HepG2 (cell line): ENCODE measurements around the gene SMO. TPM values are rescaled to one million over a fixed set of nuclear protein-coding genes. Genes with fewer than 3 reads are reported as not detected.

Source experiments
- ARNTL ChIP-seq: sonication (generic); formaldehyde crosslinking; IDR thresholded peaks from 2 replicates; pipeline ENCODE4 v1.4.0; 2020; ENCODE audit warnings: mild to moderate bottlenecking, missing genetic modification reagents
- ATF7-NPFF ChIP-seq: sonication (generic); formaldehyde crosslinking; IDR thresholded peaks from 2 replicates; pipeline ENCODE4 v1.8.1; 2023; ENCODE audit warnings: mild to moderate bottlenecking, low read depth, missing genetic modification reagents, moderate library complexity
- CENPT ChIP-seq: sonication (generic); formaldehyde crosslinking; IDR thresholded peaks from 2 replicates; pipeline ENCODE4 v1.8.0; 2022; ENCODE audit warnings: low read depth, mild to moderate bottlenecking, moderate library complexity, missing genetic modification reagents
- DMAP1 ChIP-seq: IDR thresholded peaks from 2 replicates; pipeline ENCODE4 v1.6.1; 2016
- HNRNPK ChIP-seq: fragments of 200-400 bp; formaldehyde crosslinking; IDR thresholded peaks from 2 replicates; pipeline ENCODE4 v1.6.1; 2018; ENCODE audit warnings: low read length, low read depth, moderate library complexity, mild to moderate bottlenecking; ENCODE audit not compliant: poor library complexity, severe bottlenecking
- HNRNPL ChIP-seq: fragments of 200-400 bp; formaldehyde crosslinking; IDR thresholded peaks from 2 replicates; pipeline ENCODE4 v1.6.1; 2017; ENCODE audit warnings: mild to moderate bottlenecking, low read depth, low read length
- MAFF ChIP-seq: IDR thresholded peaks from 2 replicates; pipeline ENCODE4 v1.6.1; 2011; ENCODE audit warnings: low read depth, low read length, improper control_type of control experiment
- MAZ ChIP-seq, 2 experiments: sonication (generic) in 1 of 2; formaldehyde crosslinking in 1 of 2; IDR thresholded peaks; 2 replicates each; pipeline versions ENCODE4 v1.5.0 to v1.6.1; 2012 to 2020; ENCODE audit warnings: low read depth in 2 of 2, mild to moderate bottlenecking in 2 of 2, borderline replicate concordance in 1 of 2, improper control_type of control experiment in 1 of 2, low read length in 1 of 2, missing genetic modification reagents in 1 of 2, moderate library complexity in 1 of 2
- MTA1 ChIP-seq: sonication (generic); formaldehyde crosslinking; IDR thresholded peaks from 2 replicates; pipeline ENCODE4 v1.4.0; 2020; ENCODE audit warnings: missing genetic modification reagents, mild to moderate bottlenecking, borderline replicate concordance
- RERE ChIP-seq: IDR thresholded peaks from 2 replicates; pipeline ENCODE4 v1.6.1; 2016; ENCODE audit warnings: low read depth, missing genetic modification reagents, missing compliant biosample characterization
- SPEN ChIP-seq: sonication (generic); formaldehyde crosslinking; IDR thresholded peaks from 2 replicates; pipeline ENCODE4 v1.5.1; 2020; ENCODE audit warnings: low read depth, mild to moderate bottlenecking, missing genetic modification reagents
- ZNF136 ChIP-seq: sonication (generic); formaldehyde crosslinking; IDR thresholded peaks from 2 replicates; pipeline ENCODE4 v1.8.1; 2022; ENCODE audit warnings: low read depth, mild to moderate bottlenecking, moderate library complexity, missing genetic modification reagents
- ZNF501 ChIP-seq: sonication (generic); formaldehyde crosslinking; IDR thresholded peaks from 2 replicates; pipeline ENCODE4 v1.5.1; 2020; ENCODE audit warnings: mild to moderate bottlenecking, moderate library complexity, missing genetic modification reagents
- ZNF546 ChIP-seq: sonication (generic); formaldehyde crosslinking; conservative IDR thresholded peaks from 2 replicates; pipeline ENCODE4 v1.8.1; 2023; ENCODE audit warnings: mild to moderate bottlenecking, missing genetic modification reagents
- ZNF841 ChIP-seq: sonication (generic); formaldehyde crosslinking; IDR thresholded peaks from 2 replicates; pipeline ENCODE4 v1.8.1; 2023; ENCODE audit warnings: missing genetic modification reagents, borderline replicate concordance
- polyA plus RNA-seq, 8 experiments: library from polyadenylated mRNA; depleted of rRNA in 3 of 8; stranded (reverse) in 7 of 8; unstranded in 1 of 8; fragments of >200 nt; fragmentation: Illumina TruSeq in 4 of 8; extraction: Trizol in 4 of 8; gene quantifications; 2 replicates each; pipeline versions ENCODE4 v1.2.1 to v1.2.3, GENCODE V29; 2011 to 2016; ENCODE audit warnings: low read depth in 4 of 8, missing spikeins in 1 of 8, mixed read lengths in 1 of 8; ENCODE audit not compliant: insufficient read depth in 1 of 8
- total RNA-seq, 5 experiments: library from RNA; depleted of rRNA; stranded (reverse); fragments of >200 nt; fragmentation: Illumina TruSeq; extraction: Trizol; gene quantifications; 2 replicates each; pipeline ENCODE4 v1.2.3, GENCODE V29; 2016; ENCODE audit warnings: low read depth in 1 of 5
- TF ChIP-seq, protein P1 (sequence below): sonication (generic); formaldehyde crosslinking; IDR thresholded peaks from 2 replicates; pipeline ENCODE4 v1.4.0; 2020; ENCODE audit warnings: mild to moderate bottlenecking, missing genetic modification reagents
- TF ChIP-seq, protein P2 (sequence below): sonication (generic); formaldehyde crosslinking; IDR thresholded peaks from 2 replicates; pipeline ENCODE4 v1.8.0; 2022; ENCODE audit warnings: missing genetic modification reagents, mild to moderate bottlenecking, moderate library complexity, borderline replicate concordance
- TF ChIP-seq, protein P3 (sequence below): sonication (generic); formaldehyde crosslinking; IDR thresholded peaks from 2 replicates; pipeline ENCODE4 v1.4.0; 2020; ENCODE audit warnings: mild to moderate bottlenecking, missing genetic modification reagents

The SMO gene
- total and polyA plus RNA-seq, 2 of the 13 experiments (the other 11 are each of a cell fraction or from before 2014, with no cell fraction given) = 23.8 to 32.3 TPM

DNA sequence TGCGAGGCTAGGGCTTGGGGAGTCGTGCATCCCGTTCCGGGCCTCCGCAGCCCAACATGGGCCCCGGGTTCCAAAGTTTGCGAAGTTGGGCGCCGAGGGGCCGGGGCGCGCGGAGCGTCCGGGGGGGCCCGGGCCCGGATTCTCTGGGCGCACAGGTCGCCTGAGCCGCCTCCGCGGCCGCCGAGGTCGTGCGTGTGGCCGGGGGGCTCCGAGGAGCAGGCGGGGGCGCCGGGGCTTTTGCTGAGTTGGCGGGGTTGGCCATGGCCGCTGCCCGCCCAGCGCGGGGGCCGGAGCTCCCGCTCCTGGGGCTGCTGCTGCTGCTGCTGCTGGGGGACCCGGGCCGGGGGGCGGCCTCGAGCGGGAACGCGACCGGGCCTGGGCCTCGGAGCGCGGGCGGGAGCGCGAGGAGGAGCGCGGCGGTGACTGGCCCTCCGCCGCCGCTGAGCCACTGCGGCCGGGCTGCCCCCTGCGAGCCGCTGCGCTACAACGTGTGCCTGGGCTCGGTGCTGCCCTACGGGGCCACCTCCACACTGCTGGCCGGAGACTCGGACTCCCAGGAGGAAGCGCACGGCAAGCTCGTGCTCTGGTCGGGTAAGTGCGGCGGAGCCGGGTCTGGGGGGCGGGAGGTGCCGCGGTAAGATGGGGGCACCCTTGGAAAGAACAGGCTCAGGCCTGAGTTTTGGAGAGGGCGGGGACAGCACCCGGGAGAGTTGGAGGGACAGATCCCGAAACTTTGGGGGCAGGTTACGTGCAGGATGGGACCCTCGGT is 643 bp downstream of the SMO start (continued):
- no peak for TF ChIP-seq RERE (CRISPR knock-in tag)
- TF ChIP-seq CENPT (CRISPR knock-in tag) = no peak
- TF ChIP-seq ZNF136 (CRISPR knock-in tag) = 0 out of 2 replicates have a peak, but pooled peaks have one; percentile 34
- 0 out of 2 replicates have a peak, but pooled peaks have one; percentile 39 for TF ChIP-seq ZNF501 (CRISPR knock-in tag)
- TF ChIP-seq ARNTL (CRISPR knock-in tag) = 0 out of 2 replicates have a peak, but pooled peaks have one; percentile 39
- TF ChIP-seq ATF7-NPFF (CRISPR knock-in tag) = no peak; the same call in 1 of the 2 replicates
- TF ChIP-seq ZNF546 (CRISPR knock-in tag) = 0 out of 2 replicates have a peak, but pooled peaks have one; percentile 38
- TF ChIP-seq MTA1 (CRISPR knock-in tag) = 0 out of 2 replicates have a peak, but pooled peaks have one; percentile 20
- 0 out of 2 replicates have a peak, but pooled peaks have one; percentile 18 for TF ChIP-seq HNRNPL
- TF ChIP-seq, protein P1, sequence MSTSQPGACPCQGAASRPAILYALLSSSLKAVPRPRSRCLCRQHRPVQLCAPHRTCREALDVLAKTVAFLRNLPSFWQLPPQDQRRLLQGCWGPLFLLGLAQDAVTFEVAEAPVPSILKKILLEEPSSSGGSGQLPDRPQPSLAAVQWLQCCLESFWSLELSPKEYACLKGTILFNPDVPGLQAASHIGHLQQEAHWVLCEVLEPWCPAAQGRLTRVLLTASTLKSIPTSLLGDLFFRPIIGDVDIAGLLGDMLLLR (CRISPR knock-in tag) = no peak
- no peak for TF ChIP-seq HNRNPK
- peak; percentile 10; the same call in 1 of the 2 replicates for TF ChIP-seq DMAP1 (CRISPR knock-in tag)
- TF ChIP-seq, protein P2, sequence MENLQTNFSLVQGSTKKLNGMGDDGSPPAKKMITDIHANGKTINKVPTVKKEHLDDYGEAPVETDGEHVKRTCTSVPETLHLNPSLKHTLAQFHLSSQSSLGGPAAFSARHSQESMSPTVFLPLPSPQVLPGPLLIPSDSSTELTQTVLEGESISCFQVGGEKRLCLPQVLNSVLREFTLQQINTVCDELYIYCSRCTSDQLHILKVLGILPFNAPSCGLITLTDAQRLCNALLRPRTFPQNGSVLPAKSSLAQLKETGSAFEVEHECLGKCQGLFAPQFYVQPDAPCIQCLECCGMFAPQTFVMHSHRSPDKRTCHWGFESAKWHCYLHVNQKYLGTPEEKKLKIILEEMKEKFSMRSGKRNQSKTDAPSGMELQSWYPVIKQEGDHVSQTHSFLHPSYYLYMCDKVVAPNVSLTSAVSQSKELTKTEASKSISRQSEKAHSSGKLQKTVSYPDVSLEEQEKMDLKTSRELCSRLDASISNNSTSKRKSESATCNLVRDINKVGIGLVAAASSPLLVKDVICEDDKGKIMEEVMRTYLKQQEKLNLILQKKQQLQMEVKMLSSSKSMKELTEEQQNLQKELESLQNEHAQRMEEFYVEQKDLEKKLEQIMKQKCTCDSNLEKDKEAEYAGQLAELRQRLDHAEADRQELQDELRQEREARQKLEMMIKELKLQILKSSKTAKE = 0 out of 2 replicates have a peak, but pooled peaks have one; percentile 36
- TF ChIP-seq ZNF841 (CRISPR knock-in tag) = 0 out of 2 replicates have a peak, but pooled peaks have one; percentile 20
- TF ChIP-seq MAZ (IDR thresholded peaks at IDR 0.05; ENCODE audit: borderline replicate concordance, low read depth, low read length) = no peak
- peak; percentile 53; the same call in 1 of the 2 replicates for TF ChIP-seq MAZ (CRISPR knock-in tag; IDR thresholded peaks at IDR 0.05; ENCODE audit: low read depth)
- TF ChIP-seq, protein P3, sequence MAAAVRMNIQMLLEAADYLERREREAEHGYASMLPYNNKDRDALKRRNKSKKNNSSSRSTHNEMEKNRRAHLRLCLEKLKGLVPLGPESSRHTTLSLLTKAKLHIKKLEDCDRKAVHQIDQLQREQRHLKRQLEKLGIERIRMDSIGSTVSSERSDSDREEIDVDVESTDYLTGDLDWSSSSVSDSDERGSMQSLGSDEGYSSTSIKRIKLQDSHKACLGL = peak; percentile 17; the same call in 1 of the 2 replicates
- TF ChIP-seq SPEN = no peak
- no peak for TF ChIP-seq MAFF
